Activated CD4-positive, alpha-beta T cell treated with anti-CD3 and anti-CD28 coated beads, Interleukin-2, Interleukin-4, amounts not matched to agents 100 ng/mL and 50 ng/mL, durations not matched to agents 16 hours and 8 hours (primary cell): ENCODE results near the gene PRRG2.

Source experiments
- DNase-seq: peaks from one replicate; pipeline ENCODE4 v3.0.0-alpha.2; 2020; ENCODE audit warnings: low spot score

Gene PRRG2

DNA sequence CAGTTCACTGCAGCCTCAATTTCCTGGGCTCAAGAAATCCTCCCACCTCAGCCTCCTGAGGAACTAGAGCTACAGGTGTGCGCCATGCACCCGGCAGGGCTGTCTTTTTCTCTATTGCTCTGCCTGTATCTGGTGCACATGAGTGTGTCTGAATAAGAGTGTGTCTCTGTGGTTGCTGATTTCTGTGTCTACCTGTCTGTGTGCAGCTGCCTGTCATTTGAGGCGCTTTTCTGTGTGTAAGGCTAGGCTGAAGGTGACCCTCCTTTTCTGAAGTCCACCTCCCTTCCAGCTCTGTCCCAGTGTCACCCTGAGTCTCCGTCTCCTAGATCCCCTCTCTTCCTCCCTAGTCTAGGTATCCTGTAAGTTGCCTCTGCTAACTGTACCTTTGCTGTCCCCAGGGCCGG, 8.4 kb downstream of the PRRG2 start:
- no peak for DNase-seq

DNA sequence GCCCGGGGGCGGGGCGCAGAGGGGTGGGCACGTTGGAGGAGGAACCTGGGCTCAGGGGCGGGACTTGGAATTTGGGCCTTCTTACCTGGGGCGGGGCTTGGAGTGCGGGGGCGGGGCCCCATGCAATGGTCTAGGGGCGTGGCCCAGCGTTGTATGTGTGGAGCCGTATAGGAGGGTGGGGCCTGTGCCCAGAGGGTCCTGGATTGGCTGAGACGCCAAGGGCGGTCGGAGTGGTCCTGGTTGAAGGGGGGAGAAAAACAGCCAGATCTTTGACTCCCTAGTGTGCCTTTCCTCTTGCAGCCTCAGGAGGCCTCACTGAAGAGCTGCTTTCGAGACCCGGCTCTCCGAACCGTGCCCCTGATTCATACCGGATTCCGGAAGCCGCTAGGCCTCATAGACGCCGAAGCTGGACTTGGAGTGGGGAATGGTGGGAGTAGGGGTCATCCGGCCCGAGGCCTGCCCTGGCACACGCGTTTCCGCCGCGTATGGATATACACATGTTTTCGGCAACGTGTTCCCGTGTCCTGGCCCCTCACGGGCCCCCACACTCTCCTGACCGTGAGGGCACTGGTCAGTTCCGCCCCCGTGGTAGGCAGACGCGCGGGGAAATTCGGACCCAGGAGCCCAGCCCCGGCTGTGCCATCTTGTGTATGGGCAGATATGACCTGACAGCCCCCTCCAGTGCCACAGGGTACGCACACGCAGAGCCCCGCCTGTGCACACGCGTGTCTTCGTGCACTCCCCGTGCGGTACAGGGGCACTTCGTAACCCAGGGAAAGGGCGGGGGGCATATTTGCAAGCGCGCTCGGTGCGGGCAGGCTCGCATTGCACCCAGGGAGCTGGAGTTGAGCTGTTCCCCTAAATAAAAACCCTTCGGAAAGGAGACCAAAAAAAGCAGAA, 9.2 kb downstream of the PRRG2 start:
- DNase-seq, result peak; percentile 97

DNA sequence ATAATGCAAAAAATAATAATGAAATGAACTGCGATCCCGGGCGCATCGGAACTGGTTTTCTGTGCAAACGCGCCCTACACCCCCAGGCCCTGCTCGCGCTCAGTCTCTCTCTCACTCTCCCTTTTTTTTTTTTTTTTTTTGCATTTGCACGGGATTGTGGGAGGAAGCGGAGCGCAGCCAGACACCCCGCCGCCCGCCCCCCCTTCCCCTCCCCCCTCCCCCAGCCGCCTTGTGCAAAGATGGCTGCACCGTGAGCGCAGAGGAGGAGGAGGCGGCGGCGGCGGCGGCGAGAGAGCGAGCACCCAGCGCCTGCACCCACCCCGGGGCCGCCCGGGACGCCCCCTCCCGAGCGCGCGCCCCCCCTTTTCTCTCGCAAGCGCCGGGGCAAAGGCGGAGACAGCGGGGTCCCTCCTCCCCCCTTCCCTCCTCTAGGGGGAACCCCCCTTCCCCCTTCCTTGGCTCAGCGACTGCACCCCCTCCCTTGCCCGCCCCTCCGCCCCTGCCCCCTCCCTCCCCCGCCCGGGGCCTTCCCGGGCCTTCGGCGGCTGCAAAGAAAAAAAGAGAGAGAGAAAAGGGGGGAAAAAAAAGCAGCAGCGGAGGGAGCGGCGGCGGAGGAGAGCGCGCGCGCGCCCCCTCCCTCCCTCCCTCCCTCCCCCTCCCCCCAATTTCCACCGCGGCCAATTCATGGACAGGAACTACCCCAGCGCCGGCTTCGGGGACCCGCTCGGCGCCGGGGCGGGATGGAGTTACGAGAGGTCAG, 10.0 kb downstream of the PRRG2 start, which contains the start of gene PRR12:
TSS of gene PRR12 (plus strand) at position 212 of the 760 bp plus-strand sequence. CDS start at position 685, 473 bp downstream.
- DNase-seq, result peak; percentile 64

DNA sequence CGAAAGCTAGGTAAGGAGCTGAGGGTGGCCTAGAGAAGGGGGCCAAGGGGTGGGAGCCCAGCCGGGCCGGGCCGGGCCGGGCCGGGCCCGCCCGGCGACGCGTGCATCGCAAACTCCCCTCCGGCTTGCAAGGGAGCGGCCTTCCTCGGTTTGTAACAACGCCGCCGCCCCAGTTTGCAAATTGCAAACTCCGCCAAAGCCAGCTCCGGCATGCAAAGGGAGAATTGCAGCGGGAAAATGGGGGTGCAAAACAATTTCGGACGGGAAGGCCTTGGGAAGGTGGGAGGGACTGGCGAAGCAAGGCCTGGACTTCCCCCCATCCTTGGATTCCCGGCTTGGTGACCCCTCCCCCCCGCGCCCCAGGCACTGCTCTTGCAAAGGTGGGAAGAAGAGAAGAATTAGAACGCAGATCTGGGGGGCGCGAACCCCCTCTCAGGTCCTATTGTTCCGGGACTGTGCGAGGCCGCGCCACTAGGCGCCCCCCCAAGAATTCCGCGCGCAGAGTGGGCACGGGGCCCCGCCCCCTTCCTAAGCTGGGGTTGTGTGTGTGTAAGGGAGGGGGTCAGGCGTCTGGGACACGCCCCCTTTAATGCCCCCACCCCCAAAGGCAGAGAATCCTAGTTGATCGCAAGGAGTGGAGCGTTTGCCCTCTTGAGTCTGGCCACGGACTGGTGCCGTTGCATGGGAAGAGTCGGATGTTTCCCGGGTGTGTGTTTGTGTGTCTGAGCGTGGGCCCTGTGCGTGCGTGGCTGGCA, 10.8 kb downstream of the PRRG2 start:
- DNase-seq, result peak; percentile 41

DNA sequence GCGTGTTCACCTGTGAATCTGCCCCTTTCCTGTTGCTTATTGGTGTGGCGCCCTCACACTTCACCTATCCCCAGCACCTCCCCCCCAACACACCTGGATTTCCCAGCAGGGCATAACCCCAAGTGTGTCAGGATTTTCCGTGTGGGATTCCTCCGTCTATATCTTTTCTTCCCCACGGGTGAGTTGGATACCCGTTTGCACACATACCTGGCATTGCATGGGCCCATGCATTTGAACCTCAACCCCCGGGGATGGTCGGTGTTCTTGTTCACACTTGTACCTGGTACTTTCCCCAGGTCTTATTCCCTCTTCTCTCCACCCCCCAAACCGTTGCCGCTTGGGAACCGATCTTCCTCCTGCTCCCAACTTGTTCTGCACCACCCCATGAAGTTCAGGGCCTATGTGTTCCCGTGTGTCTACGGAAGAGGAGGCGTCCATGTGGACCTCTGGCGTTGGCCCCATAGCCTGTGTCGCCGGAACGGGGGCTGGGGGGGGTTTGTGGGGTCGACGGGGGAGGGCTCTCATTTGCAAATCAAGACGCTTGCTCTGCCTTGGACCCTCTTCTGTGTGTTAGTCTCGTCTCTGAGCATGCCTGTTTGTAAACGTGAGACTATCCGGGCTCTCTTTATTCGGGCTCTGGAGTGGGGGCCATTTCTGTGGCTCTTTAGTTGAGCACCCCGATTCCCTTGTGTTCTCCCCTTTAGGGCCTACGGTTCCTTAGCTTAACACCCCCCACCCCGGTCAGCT, 11.5 kb downstream of the PRRG2 start:
- peak; percentile 18 for DNase-seq

DNA sequence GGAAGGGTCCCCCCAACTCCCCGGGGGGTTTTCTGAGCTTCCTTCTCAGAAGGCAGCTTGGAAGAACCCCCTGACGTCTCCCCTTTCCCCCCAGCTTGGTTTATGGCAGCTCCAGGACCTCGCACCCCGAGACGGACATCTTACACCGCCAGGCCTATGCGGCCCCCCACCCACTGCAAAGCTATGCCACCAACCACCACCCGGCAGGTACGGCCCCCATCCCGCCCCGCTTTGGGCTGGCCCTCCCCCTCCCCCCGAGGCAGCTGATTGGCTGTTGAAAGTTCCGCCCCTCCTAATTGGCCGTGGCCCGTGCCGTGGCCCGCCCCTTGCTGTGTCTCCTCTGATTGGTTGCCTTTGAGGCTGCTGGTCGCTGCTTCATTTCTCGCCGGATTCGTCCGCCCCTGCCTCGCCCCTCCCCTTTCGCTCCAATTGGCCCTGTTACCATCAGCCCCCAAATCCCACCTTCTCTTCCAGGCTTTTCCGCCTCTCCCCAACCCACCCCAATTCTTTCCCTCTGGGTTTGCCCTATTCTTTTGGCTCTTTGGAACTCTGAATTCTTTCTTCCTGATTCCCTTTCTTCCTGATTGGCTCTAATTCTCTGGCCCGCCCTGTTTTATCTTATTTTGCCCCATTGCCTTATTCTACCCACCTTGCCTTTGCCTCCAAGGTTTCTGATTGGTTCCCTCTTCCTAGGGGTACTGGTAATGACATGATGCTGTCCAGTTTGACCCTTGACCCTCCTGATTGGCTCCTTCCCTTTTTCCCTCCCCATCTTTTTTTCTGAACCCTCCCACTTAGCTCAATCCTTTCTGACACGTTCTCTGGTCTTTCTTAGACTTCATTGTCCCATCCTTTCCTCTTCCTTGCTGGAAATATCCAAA, 12.4 kb downstream of the PRRG2 start:
- DNase-seq, result peak; percentile 97

DNA sequence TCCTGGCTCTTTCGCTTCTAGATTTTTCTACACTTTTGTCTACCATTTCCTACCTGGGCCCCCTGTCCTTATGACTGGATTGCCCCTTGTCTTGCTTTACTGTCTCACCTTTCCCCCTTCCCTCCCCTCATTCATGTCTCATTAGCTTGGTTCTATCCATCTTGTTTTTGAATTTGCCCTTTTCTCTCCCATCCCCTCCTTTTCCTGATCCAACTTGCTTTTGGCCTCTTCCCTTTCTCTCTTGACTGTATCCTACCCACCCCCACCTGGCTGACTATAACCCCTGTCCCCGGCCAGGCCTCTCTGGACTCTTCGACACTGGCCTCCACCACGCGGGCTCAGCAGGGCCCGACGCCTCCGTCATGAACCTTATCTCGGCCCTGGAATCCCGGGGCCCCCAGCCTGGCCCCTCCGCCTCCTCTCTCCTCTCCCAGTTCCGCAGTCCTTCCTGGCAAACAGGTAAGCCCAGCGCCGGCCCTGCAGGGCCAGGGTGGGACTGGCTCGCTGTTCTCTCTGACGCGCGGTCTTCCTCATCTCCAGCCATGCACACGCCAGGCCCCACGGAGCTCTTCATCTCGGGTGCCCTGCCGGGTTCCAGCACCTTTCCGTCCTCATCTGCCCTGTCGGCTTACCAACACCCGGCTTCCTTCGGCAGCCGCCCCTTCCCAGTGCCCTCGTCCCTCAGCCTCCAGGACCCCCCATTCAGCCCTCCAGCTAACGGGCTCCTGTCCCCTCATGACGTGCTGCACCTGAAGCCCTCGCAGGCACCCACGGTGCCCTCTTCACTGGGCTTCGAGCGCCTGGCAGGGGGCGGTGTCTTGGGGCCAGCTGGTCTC, 13.3 kb downstream of the PRRG2 start:
- no peak for DNase-seq

DNA sequence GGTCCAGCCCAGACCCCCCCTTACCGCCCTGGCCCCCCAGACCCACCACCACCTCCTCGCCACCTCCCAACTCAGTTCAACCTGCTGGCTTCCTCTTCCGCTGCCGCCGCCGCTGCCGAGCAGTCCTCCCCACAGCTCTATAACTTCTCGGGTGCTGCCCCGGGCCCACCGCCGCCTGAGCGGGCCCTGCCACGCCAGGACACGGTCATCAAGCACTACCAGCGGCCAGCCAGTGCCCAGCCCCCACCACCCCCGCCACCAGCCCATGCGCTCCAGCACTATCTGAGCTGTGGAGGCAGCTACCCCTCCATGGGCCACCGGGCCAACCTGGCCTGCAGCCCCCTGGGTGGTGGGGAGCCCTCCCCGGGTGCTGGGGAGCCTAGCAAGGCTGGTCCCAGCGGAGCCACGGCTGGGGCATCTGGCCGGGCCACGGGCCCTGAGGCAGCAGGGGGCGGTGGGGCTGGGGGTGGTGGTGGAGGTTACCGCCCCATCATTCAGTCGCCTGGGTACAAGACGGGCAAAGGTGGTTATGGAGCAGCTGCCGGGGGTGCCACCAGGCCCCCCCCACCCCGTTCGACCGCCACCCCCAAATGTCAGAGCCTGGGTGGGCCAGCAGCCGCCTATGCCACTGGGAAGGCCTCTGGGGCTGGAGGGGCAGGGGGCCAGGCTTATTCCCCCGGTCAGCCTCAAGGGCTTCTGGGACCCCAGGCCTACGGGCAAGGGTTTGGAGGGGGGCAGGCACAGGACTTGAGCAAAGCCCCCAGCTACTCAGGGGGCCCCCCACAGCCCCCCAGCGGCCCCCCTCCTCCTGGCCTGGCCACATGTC, 14.1 kb downstream of the PRRG2 start:
- DNase-seq, result no peak

DNA sequence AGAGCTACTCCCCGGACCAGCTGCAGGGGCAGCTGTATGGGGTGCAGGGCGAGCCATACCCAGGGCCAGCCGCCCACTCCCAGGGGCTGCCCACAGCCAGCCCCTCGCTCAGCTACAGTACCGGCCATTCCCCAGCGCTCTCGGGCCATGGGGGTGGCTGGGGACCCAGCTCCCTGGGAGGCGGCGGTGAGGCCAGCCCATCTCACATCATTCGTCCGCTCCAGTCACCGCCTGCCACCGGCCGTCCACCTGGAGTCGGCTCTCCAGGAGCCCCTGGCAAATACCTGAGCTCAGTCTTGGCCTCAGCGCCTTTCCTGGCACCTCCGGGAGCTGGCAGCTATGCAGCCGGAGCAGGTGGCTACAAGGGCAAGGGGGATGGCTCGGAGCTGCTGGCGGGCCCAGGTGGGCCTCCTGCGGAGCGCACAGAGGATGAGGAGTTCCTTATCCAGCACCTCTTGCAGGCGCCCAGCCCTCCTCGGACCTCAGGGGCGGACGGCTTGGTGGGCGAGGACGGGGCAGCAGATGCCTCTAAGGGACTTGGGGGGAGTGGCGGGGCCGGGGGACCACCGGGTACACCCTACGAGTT, 14.8 kb downstream of the PRRG2 start:
- DNase-seq, result no peak

DNA sequence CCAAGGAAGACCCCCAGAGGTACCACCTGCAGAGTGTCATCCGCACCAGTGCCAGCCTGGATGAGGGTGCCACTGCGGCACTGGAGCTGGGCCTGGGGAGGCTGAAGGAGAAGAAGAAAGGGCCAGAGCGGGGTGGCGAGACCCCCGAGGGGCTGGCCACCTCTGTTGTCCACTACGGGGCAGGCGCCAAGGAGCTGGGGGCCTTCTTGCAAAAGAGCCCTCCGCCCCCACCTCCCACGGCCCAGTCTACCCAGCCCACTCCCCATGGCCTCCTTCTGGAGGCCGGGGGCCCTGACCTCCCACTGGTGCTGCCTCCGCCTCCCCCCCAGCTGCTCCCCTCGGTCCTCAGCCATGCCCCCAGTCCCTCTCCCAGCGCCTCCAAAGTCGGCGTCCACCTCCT, 15.3 kb downstream of the PRRG2 start:
- DNase-seq, result no peak

DNA sequence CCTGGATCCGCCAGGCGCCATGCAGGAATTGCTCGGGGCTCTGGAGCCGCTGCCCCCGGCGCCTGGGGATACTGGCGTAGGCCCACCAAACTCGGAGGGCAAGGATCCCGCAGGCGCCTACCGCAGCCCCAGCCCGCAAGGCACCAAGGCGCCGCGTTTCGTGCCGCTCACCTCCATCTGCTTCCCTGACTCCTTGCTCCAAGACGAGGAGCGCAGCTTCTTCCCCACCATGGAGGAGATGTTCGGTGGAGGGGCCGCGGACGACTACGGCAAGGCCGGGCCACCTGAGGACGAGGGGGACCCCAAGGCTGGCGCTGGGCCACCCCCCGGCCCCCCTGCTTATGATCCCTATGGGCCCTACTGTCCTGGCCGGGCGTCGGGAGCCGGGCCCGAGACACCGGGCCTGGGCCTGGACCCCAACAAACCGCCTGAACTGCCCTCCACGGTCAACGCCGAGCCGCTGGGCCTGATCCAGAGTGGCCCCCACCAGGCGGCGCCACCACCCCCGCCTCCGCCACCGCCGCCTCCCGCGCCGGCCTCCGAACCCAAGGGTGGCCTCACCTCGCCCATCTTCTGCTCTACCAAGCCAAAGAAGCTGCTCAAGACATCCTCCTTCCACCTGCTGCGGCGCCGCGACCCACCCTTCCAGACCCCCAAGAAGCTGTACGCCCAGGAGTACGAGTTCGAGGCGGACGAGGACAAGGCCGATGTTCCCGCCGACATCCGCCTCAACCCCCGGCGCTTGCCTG, 16.0 kb downstream of the PRRG2 start:
- DNase-seq, result no peak

DNA sequence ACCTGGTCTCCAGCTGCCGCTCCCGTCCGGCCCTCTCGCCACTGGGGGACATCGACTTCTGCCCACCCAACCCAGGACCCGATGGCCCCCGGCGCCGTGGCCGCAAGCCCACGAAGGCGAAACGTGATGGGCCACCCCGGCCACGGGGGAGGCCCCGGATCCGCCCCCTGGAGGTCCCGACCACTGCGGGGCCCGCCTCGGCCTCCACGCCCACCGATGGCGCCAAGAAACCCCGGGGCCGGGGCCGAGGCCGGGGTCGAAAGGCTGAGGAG, 16.5 kb downstream of the PRRG2 start:
- no peak for DNase-seq

DNA sequence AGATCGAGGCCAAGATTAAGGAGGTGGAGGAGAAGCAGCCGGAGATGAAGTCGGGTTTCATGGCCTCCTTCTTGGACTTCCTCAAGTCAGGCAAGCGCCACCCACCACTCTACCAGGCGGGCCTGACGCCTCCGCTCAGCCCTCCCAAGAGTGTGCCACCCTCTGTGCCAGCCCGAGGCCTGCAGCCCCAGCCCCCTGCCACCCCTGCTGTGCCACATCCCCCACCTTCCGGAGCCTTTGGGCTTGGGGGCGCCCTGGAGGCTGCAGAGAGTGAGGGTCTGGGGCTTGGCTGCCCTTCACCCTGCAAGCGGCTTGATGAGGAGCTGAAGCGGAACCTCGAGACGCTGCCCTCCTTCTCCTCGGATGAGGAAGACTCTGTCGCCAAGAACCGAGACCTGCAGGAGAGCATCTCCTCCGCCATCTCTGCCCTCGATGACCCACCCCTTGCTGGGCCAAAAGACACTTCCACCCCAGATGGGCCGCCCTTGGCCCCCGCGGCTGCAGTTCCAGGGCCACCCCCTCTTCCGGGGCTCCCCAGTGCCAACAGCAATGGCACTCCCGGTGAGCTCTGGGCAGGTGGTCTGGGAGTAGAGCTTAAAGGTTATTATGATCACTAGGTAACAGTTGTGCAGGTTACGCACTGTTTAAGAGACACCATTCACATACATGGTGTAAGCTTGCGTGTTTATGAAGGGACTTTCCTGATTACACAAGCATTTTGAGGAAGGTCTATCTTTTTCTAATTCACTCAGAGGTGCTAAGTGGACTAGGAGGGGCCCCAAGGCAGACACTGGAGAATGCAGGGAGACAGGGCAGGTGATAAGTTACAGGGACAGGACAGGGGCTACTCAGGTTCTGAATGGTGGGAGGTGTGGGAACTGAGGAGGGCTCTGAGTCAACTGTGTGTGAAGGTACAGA, 18.5 kb downstream of the PRRG2 start:
- DNase-seq, result no peak

DNA sequence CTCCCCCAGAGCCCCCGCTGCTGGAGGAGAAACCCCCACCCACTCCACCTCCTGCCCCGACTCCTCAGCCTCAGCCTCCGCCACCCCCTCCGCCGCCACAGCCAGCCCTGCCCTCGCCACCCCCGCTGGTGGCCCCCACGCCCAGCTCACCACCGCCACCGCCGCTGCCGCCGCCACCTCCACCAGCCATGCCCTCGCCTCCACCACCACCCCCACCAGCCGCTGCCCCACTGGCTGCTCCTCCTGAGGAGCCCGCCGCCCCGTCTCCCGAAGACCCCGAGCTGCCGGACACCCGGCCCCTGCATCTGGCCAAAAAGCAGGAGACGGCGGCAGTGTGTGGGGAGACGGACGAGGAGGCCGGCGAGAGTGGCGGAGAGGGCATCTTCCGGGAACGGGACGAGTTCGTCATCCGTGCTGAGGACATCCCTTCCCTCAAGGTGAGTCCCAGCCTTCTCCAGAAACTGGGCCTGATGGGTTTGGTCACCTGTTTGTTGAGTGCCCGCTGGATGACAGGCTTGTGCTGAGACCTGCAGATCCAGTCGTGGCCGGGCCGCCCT, 20.4 kb downstream of the PRRG2 start:
- no peak for DNase-seq

DNA sequence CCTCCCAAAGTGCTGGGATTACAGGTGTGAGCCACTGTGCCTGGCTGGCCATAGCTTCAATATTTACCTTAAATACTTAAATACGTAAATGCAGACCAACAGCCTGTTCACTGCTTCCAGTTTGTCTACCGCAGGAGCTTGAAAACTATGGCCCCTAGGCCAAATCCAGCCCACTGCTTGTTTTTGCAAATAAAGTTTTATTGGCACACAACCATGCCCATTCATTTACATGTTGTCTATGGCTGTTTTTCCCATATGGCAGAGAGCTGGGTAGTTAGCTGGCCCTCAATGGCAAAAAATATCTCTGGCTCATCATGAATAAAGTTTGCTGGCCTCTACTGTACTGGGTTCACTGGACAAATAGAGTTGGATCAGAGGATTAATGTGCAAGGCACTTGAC, 21.7 kb downstream of the PRRG2 start:
- DNase-seq, result no peak

DNA sequence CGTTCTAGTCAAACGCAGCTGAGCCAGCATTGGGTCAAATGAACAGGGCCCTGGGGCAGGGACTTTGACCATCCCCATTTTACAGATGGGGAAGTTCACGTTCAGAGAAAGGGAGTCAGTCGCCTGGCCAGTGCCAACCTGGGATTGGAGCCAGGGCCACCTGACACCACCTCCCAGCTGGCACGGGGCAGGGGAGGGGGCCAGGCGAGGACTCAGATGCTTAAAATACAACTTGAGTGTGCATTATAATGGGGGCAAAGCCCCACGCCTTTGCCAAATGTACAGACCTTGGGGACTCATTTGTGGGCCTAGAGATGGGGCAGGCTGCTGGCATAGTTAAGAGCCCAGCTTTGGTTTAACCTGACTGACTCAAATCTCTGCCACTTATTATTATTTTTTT, 24.5 kb downstream of the PRRG2 start:
- DNase-seq, result no peak
